Upper lobe of left lung (tissue), 4 donors: Measurements from ENCODE around the gene TMEM45A.

Source experiments
- CTCF ChIP-seq, 6 experiments: fragments of 450-650 bp in 4 of 6; fragments of 200-600 bp in 2 of 6; sonication (generic) in 2 of 6; IDR thresholded peaks; one replicate each; pipeline ENCODE4 v1.5.1; 2016 to 2019; ENCODE audit warnings: antibody characterized with exemption in 6 of 6
- POLR2A ChIP-seq, 4 donors: fragments of 450-650 bp; IDR thresholded peaks; one replicate each; pipeline ENCODE4 v1.5.1; 2016 to 2017; ENCODE audit warnings: antibody characterized with exemption in 4 of 4, mild to moderate bottlenecking in 2 of 4

DNA sequence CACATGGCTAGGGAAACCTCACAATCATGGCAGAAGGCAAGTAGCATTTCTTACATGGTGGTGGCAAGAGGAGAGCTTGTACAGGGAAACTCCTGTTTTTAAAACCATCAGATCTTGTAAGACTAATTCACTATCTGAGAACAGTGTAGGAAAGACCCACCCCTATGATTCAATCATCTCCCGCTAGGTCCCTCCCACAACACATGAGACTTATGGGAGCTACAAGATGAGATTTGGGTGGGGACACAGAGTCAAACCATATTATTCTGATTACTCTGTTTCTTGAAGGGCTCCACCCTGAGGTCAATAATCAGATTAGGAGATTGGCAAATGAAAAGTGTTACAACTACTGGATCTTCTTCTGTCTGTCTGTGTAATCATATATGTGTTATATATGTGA, 21.5 kb upstream of the TMEM45A start:
- TF ChIP-seq CTCF (IDR thresholded peaks at IDR 0.05) = no peak
- no peak for TF ChIP-seq POLR2A (IDR thresholded peaks at IDR 0.05)
